Sigmoid colon (tissue), 7 donors: ENCODE results near the gene APLNR. TPM values are rescaled to one million over a fixed set of nuclear protein-coding genes. Genes with fewer than 3 reads are reported as not detected.

ENCODE experiments used
- DNase-seq: peaks from one replicate; pipeline ENCODE4 v3.0.0-alpha.2; 2019
- H3K27ac ChIP-seq, 4 donors: fragments of 200-600 bp; sonication (generic); one replicate each; pipeline ENCODE4 v1.5.1; 2016 to 2019; ENCODE audit warnings: mild to moderate bottlenecking in 1 of 4
- H3K27me3 ChIP-seq, 3 donors: fragments of 200-600 bp; sonication (generic); one replicate each; pipeline ENCODE4 v1.5.1; 2019; ENCODE audit warnings: mild to moderate bottlenecking in 1 of 3
- H3K36me3 ChIP-seq, 4 donors: fragments of 200-600 bp; sonication (generic); one replicate each; pipeline ENCODE4 v1.5.1; 2016 to 2019
- H3K4me1 ChIP-seq, 4 donors: fragments of 200-600 bp; sonication (generic); one replicate each; pipeline ENCODE4 v1.5.1; 2017 to 2019
- H3K4me3 ChIP-seq, 4 donors: fragments of 200-600 bp; sonication (generic); one replicate each; pipeline ENCODE4 v1.5.1; 2017 to 2019; ENCODE audit warnings: mild to moderate bottlenecking in 2 of 4, moderate library complexity in 1 of 4
- H3K9me3 ChIP-seq, 4 donors: fragments of 200-600 bp in 3 of 4; sonication (generic) in 3 of 4; one replicate each; pipeline versions ENCODE4 v1.5.1 to v1.6.1; 2013 to 2019
- EP300 ChIP-seq, 4 donors: sonication (generic); formaldehyde crosslinking; IDR thresholded peaks; one replicate each; pipeline ENCODE4 v1.6.1; 2017; ENCODE audit warnings: antibody characterized with exemption in 4 of 4
- POLR2A ChIP-seq, 2 donors: fragments of 450-650 bp; IDR thresholded peaks; one replicate each; pipeline ENCODE4 v1.6.1; 2016; ENCODE audit warnings: antibody characterized with exemption in 2 of 2, mild to moderate bottlenecking in 2 of 2, moderate library complexity in 2 of 2
- POLR2AphosphoS5 ChIP-seq, 4 donors: sonication (generic); formaldehyde crosslinking; IDR thresholded peaks; one replicate each; pipeline ENCODE4 v1.6.1; 2017; ENCODE audit warnings: antibody characterized with exemption in 4 of 4
- WGBS, 2 donors: extraction: QIAGEN DNeasy Blood & Tissue Kit; methylation state at CpG; one replicate each; pipeline ENCODE4 v1.1.7; 2013; 5-methylcytosine and 5-hydroxymethylcytosine counted together
- intact Hi-C: fragments of 100-400 bp; cut with DNase I; formaldehyde crosslinking; loops from one replicate; pipeline ENCODE4 v1.15.1; 2023
- polyA plus RNA-seq, 3 donors: library from polyadenylated mRNA; stranded (reverse); fragments of 200-250 nt; gene quantifications; one replicate each; pipeline ENCODE4 v1.2.3, GENCODE V29; 2013
- total RNA-seq, 4 donors: library from RNA; depleted of rRNA; stranded (reverse); fragments of >200 nt; gene quantifications; one replicate each; pipeline ENCODE4 v1.1.0, GENCODE V29; 2016
- TF ChIP-seq, protein P1 (sequence below), 4 experiments: fragments of 450-650 bp in 3 of 4; fragments of 200-600 bp in 1 of 4; IDR thresholded peaks; one replicate each; pipeline ENCODE4 v1.5.1; 2016 to 2019; ENCODE audit warnings: antibody characterized with exemption in 4 of 4, mild to moderate bottlenecking in 3 of 4, moderate library complexity in 2 of 4
- donor health status: healthy with polysubstance abuse.
- donor health status: Bipolar disorder and iron deficiency.
- donor health status: healthy.

The APLNR gene
- total and polyA plus RNA-seq, 7 donors = under 0.01 to 2.6 (median 0.71) TPM

DNA sequence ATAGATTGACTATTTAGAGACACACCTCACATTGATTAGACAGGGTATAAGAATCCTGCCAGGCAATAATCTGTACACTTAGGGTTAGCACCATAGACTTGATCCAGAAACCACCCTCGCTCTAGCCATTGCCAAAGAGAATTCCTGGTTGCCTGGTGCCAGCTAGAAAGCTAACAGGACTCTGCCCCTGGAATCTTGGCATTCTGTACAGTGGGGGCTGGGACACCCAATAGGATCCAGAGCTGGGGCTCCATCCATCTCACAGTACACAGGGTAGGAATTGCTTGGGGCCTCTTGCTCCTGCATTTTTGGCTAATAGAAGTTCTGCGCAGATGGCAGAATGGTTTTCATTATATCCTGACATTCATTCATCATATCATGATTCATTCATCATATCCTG lies 3.0 kb upstream of the APLNR start:
- intact Hi-C loops = no loop called here
- TF ChIP-seq EP300 (IDR thresholded peaks at IDR 0.05) = no peak
- no peak for TF ChIP-seq POLR2A (IDR thresholded peaks at IDR 0.05)
- TF ChIP-seq POLR2AphosphoS5 (IDR thresholded peaks at IDR 0.05) = no peak
- TF ChIP-seq, protein P1, sequence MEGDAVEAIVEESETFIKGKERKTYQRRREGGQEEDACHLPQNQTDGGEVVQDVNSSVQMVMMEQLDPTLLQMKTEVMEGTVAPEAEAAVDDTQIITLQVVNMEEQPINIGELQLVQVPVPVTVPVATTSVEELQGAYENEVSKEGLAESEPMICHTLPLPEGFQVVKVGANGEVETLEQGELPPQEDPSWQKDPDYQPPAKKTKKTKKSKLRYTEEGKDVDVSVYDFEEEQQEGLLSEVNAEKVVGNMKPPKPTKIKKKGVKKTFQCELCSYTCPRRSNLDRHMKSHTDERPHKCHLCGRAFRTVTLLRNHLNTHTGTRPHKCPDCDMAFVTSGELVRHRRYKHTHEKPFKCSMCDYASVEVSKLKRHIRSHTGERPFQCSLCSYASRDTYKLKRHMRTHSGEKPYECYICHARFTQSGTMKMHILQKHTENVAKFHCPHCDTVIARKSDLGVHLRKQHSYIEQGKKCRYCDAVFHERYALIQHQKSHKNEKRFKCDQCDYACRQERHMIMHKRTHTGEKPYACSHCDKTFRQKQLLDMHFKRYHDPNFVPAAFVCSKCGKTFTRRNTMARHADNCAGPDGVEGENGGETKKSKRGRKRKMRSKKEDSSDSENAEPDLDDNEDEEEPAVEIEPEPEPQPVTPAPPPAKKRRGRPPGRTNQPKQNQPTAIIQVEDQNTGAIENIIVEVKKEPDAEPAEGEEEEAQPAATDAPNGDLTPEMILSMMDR (IDR thresholded peaks at IDR 0.05) = no peak
- DNase-seq = no peak

GRCh38 chr11:57239348-57239747 lies 2.3 kb upstream of the APLNR start:
- H3K36me3 ChIP-seq = no peaks in the 10 kb centered on the region

More for the DNA sequence above, 3.0 kb upstream of the APLNR start:
- Histone ChIP-seq H3K9me3 (no peaks in the 10 kb centered on the region), H3K4me3 (no peak overlapping the region), H3K4me1 (peaks cover 0 to 14% (median 6%) of the 10 kb centered on the region in 4 donors), H3K27ac (no peak overlapping the region), H3K36me3 (no peaks in the 10 kb centered on the region), H3K27me3 (no peaks in the 10 kb centered on the region)
- WGBS, 2 donors = 62 to 88% methylated on average over 2 of the region's 2 CpGs

GRCh38 chr11:57235761-57236703 lies 1.0 kb downstream of the APLNR start:
- WGBS, 2 donors = 86 to 91% methylated on average over 39 of the region's 39 CpGs
- peaks cover 0 to 16% (median 0%) of the 10 kb centered on the region in 3 donors for H3K27me3 ChIP-seq
- no peak for DNase-seq
- peaks cover 0 to 14% (median 6%) of the 10 kb centered on the region in 4 donors for H3K4me1 ChIP-seq
- no peaks in the 10 kb centered on the region for H3K9me3 ChIP-seq
- H3K36me3 ChIP-seq = no peaks in the 10 kb centered on the region
- no peak for TF ChIP-seq POLR2AphosphoS5 (IDR thresholded peaks at IDR 0.05)
- TF ChIP-seq, protein P1 (IDR thresholded peaks at IDR 0.05) = no peak
- TF ChIP-seq POLR2A (IDR thresholded peaks at IDR 0.05) = no peak
- TF ChIP-seq EP300 (IDR thresholded peaks at IDR 0.05) = no peak
- intact Hi-C loops = no loop called here
- H3K4me3 ChIP-seq = no peak overlapping the region
- H3K27ac ChIP-seq = no peak overlapping the region

More at GRCh38 chr11:57239348-57239747, 2.3 kb upstream of the APLNR start:
- TF ChIP-seq, protein P1 (IDR thresholded peaks at IDR 0.05) = no peak
- TF ChIP-seq POLR2AphosphoS5 (IDR thresholded peaks at IDR 0.05) = no peak
- no peak for TF ChIP-seq POLR2A (IDR thresholded peaks at IDR 0.05)
- no peak for TF ChIP-seq EP300 (IDR thresholded peaks at IDR 0.05)
- Histone ChIP-seq H3K27ac (no peak overlapping the region), H3K9me3 (no peaks in the 10 kb centered on the region), H3K4me1 (peaks cover 0 to 14% (median 6%) of the 10 kb centered on the region in 4 donors), H3K4me3 (no peak overlapping the region), H3K27me3 (peaks cover 0 to under 1% (median 0%) of the 10 kb centered on the region in 3 donors)
- 72 to 83% methylated on average over 1 of the region's 1 CpG for WGBS, 2 donors
- intact Hi-C loops = no loop called here
- DNase-seq = no peak

DNA sequence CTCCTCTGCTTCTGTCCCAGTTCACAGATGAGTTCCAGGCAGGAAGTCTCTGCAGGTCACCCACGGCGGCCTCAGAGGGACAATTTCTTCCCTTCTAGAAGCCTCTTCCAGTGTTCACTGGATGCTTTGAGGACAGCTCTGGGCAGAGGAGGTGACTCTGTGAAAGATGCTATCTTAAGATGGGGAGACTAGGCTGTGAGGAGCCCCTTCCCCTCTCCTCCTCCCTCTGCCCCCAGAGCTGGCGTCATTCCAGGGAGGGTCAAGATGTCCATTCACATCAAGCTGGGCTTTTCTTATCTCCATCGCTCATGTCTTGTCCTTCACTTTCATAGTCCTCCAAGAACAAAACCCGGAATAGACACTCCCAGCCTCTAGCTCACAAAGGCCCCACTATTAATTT lies 3.3 kb downstream of the APLNR start:
- no peak overlapping the region for H3K27ac ChIP-seq
- 64 to 82% methylated on average over 5 of the region's 5 CpGs for WGBS, 2 donors
- H3K4me3 ChIP-seq = no peak overlapping the region
- TF ChIP-seq POLR2A (IDR thresholded peaks at IDR 0.05) (no peak), POLR2AphosphoS5 (IDR thresholded peaks at IDR 0.05) (no peak), EP300 (IDR thresholded peaks at IDR 0.05) (no peak)
- TF ChIP-seq, protein P1 (IDR thresholded peaks at IDR 0.05) = no peak
- no peaks in the 10 kb centered on the region for H3K9me3 ChIP-seq
- no peak for DNase-seq
- H3K27me3 ChIP-seq = peaks cover 0 to 16% (median 0%) of the 10 kb centered on the region in 3 donors
- H3K36me3 ChIP-seq = no peaks in the 10 kb centered on the region
- no peaks in the 10 kb centered on the region for H3K4me1 ChIP-seq
- intact Hi-C loops = no loop called here
